ACC112 (cell line): ENCODE results near the gene FA2H.
"Not testable (repeated sequence)": the region's sequence is repeated elsewhere in the genome, so short reads cannot be mapped to it uniquely, and the experiment has no call there.

Experiments
- H2AFZ ChIP-seq: fragments of 200-600 bp; sonication (generic); one replicate; pipeline ENCODE4 v1.6.0; 2017; ENCODE audit warnings: antibody characterized with exemption, low read length; ENCODE audit not compliant: unreplicated experiment
- H3K27ac ChIP-seq: fragments of 200-600 bp; sonication (generic); 2 replicates; pipeline ENCODE4 v1.5.1; 2014; ENCODE audit warnings: low read depth, mild to moderate bottlenecking, antibody characterized with exemption, low read length, moderate library complexity
- H3K27me3 ChIP-seq: fragments of 200-600 bp; sonication (generic); 2 replicates; pipeline ENCODE4 v1.6.1; 2014; ENCODE audit warnings: mild to moderate bottlenecking, antibody characterized with exemption, low read length, moderate library complexity, mixed read lengths; ENCODE audit not compliant: insufficient read depth
- H3K36me3 ChIP-seq: fragments of 200-600 bp; sonication (generic); 2 replicates; pipeline ENCODE4 v1.6.1; 2016; ENCODE audit warnings: mild to moderate bottlenecking, antibody characterized with exemption, low read length, moderate library complexity, mixed read lengths; ENCODE audit not compliant: insufficient read depth
- H3K4me1 ChIP-seq: fragments of 200-600 bp; sonication (generic); one replicate; pipeline ENCODE4 v1.6.1; 2016; ENCODE audit warnings: low read length, mixed read lengths; ENCODE audit not compliant: insufficient read depth, unreplicated experiment, control insufficient read depth
- H3K4me3 ChIP-seq: fragments of 200-600 bp; sonication (generic); 2 replicates; pipeline ENCODE4 v1.5.1; 2014; ENCODE audit warnings: mild to moderate bottlenecking, low read depth, low read length
- H3K79me2 ChIP-seq: fragments of 200-600 bp; sonication (generic); one replicate; pipeline ENCODE4 v1.6.0; 2016; ENCODE audit warnings: low read length; ENCODE audit not compliant: control insufficient read depth, unreplicated experiment, insufficient read depth

The FA2H gene

GRCh38 chr16:74770831-74771526 lies 3.6 kb downstream of the FA2H start:
- Histone ChIP-seq H3K36me3 (no peaks in the 10 kb centered on the region), H2AFZ (no peak overlapping the region)

GRCh38 chr16:74769586-74770190 lies 4.9 kb downstream of the FA2H start:
- H3K27me3 ChIP-seq = peaks cover 88% of the 10 kb centered on the region
- no peak overlapping the region for H2AFZ ChIP-seq
- no peaks in the 10 kb centered on the region for H3K4me1 ChIP-seq
- no peaks in the 10 kb centered on the region for H3K79me2 ChIP-seq
- no peak overlapping the region for H3K27ac ChIP-seq
- H3K36me3 ChIP-seq = no peaks in the 10 kb centered on the region
- H3K4me3 ChIP-seq = no peak overlapping the region

More at GRCh38 chr16:74770831-74771526, 3.6 kb downstream of the FA2H start:
- Histone ChIP-seq H3K79me2 (no peaks in the 10 kb centered on the region), H3K27me3 (peaks cover 89% of the 10 kb centered on the region), H3K27ac (no peak overlapping the region), H3K4me1 (peaks cover 5% of the 10 kb centered on the region), H3K4me3 (no peak overlapping the region)

- Histone ChIP-seq H3K79me2 (no peaks in the 10 kb centered on the region), H3K27ac (no peak overlapping the region), H2AFZ (no peak overlapping the region), H3K27me3 (peaks cover 87% of the 10 kb centered on the region), H3K36me3 (no peaks in the 10 kb centered on the region), H3K4me1 (no peaks in the 10 kb centered on the region), H3K4me3 (no peak overlapping the region)
Observed at GRCh38 chr16:74768239-74768638, 6.4 kb downstream of the FA2H start.

- no peak overlapping the region for H3K4me3 ChIP-seq
- H3K4me1 ChIP-seq = no peaks in the 10 kb centered on the region
- no peak overlapping the region for H3K27ac ChIP-seq
- H3K36me3 ChIP-seq = no peaks in the 10 kb centered on the region
- peaks cover 83% of the 10 kb centered on the region for H3K27me3 ChIP-seq
- no peaks in the 10 kb centered on the region for H3K79me2 ChIP-seq
- no peak overlapping the region for H2AFZ ChIP-seq
Observed at GRCh38 chr16:74767749-74768148, 6.9 kb downstream of the FA2H start.

- H3K27me3 ChIP-seq = peaks cover 73% of the 10 kb centered on the region
- no peaks in the 10 kb centered on the region for H3K4me1 ChIP-seq
- no peak overlapping the region for H3K4me3 ChIP-seq
- H3K79me2 ChIP-seq = no peaks in the 10 kb centered on the region
- H2AFZ ChIP-seq = no peak overlapping the region
- no peaks in the 10 kb centered on the region for H3K36me3 ChIP-seq
- H3K27ac ChIP-seq = no peak overlapping the region
Observed at GRCh38 chr16:74766729-74767128, 7.9 kb downstream of the FA2H start.

GRCh38 chr16:74764184-74764583 lies 10.4 kb downstream of the FA2H start:
- H3K4me3 ChIP-seq, H3K79me2 ChIP-seq, H3K4me1 ChIP-seq, H3K36me3 ChIP-seq, H2AFZ ChIP-seq, H3K27ac ChIP-seq: not testable (repeated sequence)
- peaks cover 52% of the 10 kb centered on the region for H3K27me3 ChIP-seq

GRCh38 chr16:74761665-74762064 lies 13.0 kb downstream of the FA2H start:
- no peaks in the 10 kb centered on the region for H3K79me2 ChIP-seq

GRCh38 chr16:74760007-74760767 lies 14.4 kb downstream of the FA2H start:
- Histone ChIP-seq H3K36me3 (no peaks in the 10 kb centered on the region), H3K27me3 (peaks cover 34% of the 10 kb centered on the region), H3K27ac (no peak overlapping the region), H3K79me2 (no peaks in the 10 kb centered on the region), H2AFZ (no peak overlapping the region), H3K4me3 (no peak overlapping the region), H3K4me1 (peaks cover 4% of the 10 kb centered on the region)

More at GRCh38 chr16:74761665-74762064, 13.0 kb downstream of the FA2H start:
- H3K4me3 ChIP-seq = no peak overlapping the region
- H3K27me3 ChIP-seq = peaks cover 36% of the 10 kb centered on the region
- no peaks in the 10 kb centered on the region for H3K36me3 ChIP-seq
- peaks cover 4% of the 10 kb centered on the region for H3K4me1 ChIP-seq
- H3K27ac ChIP-seq = no peak overlapping the region
- H2AFZ ChIP-seq = no peak overlapping the region

GRCh38 chr16:74759564-74759963 lies 15.1 kb downstream of the FA2H start:
- H3K79me2 ChIP-seq = no peaks in the 10 kb centered on the region
- no peak overlapping the region for H3K4me3 ChIP-seq
- H3K27me3 ChIP-seq = peaks cover 31% of the 10 kb centered on the region
- H3K27ac ChIP-seq = no peak overlapping the region
- H3K36me3 ChIP-seq = no peaks in the 10 kb centered on the region
- no peak overlapping the region for H2AFZ ChIP-seq
- peaks cover 4% of the 10 kb centered on the region for H3K4me1 ChIP-seq

GRCh38 chr16:74758801-74759200 lies 15.8 kb downstream of the FA2H start:
- no peak overlapping the region for H2AFZ ChIP-seq
- no peaks in the 10 kb centered on the region for H3K79me2 ChIP-seq
- peaks cover 25% of the 10 kb centered on the region for H3K27me3 ChIP-seq
- H3K27ac ChIP-seq = no peak overlapping the region
- H3K4me3 ChIP-seq = no peak overlapping the region
- H3K4me1 ChIP-seq = peaks cover 4% of the 10 kb centered on the region
- no peaks in the 10 kb centered on the region for H3K36me3 ChIP-seq
